RWPE1 (cell line): ENCODE measurements around the gene MRPL37.
"Not testable (repeated sequence)": the region's sequence is repeated elsewhere in the genome, so short reads cannot be mapped to it uniquely, and the experiment has no call there.

Experiments
- CTCF ChIA-PET: fragments of 350-600 bp; sonication (Branson Sonifier 250); formaldehyde crosslinking; extraction: SDS; loops from one replicate; lab custom pipeline; 2021; lab: Yijun Ruan, JAX
- POLR2A ChIA-PET: fragments of 400-600 bp; formaldehyde crosslinking; extraction: SDS; loops from one replicate; lab custom pipeline; 2020; ENCODE audit warnings: antibody characterized with exemption; ENCODE audit not compliant: low non-redundant PET; lab: Yijun Ruan, JAX
- DNase-seq: peaks from one replicate; pipeline ENCODE4 v3.0.0; 2012; ENCODE audit warnings: low spot score
- H3K27ac ChIP-seq: fragments of 450-650 bp; 2 replicates; pipeline ENCODE4 v1.5.1; 2017
- CTCF ChIP-seq: fragments of 450-650 bp; conservative IDR thresholded peaks from 2 replicates; pipeline ENCODE4 v1.5.1; 2017; ENCODE audit warnings: low read depth, mild to moderate bottlenecking

The MRPL37 gene

GRCh38 chr1:54191525-54191924 is 8.4 kb upstream of the MRPL37 start:
- CTCF ChIA-PET, result no interaction called here
- TF ChIP-seq CTCF, result no peak
- DNase-seq, result no peak
- H3K27ac ChIP-seq, result no peak overlapping the region
- POLR2A ChIA-PET, result no interaction called here

GRCh38 chr1:54193453-54193852 is 6.5 kb upstream of the MRPL37 start:
- no peak for TF ChIP-seq CTCF
- DNase-seq, result no peak
- H3K27ac ChIP-seq, result no peak overlapping the region
- CTCF ChIA-PET, result no interaction called here
- POLR2A ChIA-PET, result no interaction called here

GRCh38 chr1:54199151-54199764 is 709 bp upstream of the MRPL37 start:
- POLR2A ChIA-PET, result interaction anchor here (0.9 kb wide), 1 partner anchor 63 kb away, joined by 3 read pairs; no protein-coding TSS in a partner anchor
- peak; percentile 27 for DNase-seq
- TF ChIP-seq CTCF, result no peak
- H3K27ac ChIP-seq, result peak overlapping the region; percentile 68
- CTCF ChIA-PET, result interaction anchor here (0.5 to 1.2 kb wide), 3 partner anchors 12 to 30 kb away, joined by 3 to 7 read pairs (median 4); no protein-coding TSS in a partner anchor

GRCh38 chr1:54200519-54200997 is 591 bp downstream of the MRPL37 start:
- CTCF ChIA-PET, result interaction anchor here (0.7 to 1.2 kb wide), 2 partner anchors 13 to 76 kb away, joined by 3 to 7 read pairs; no protein-coding TSS in a partner anchor

GRCh38 chr1:54204199-54204598 is 4.2 kb downstream of the MRPL37 start:
- no peak overlapping the region for H3K27ac ChIP-seq
- TF ChIP-seq CTCF, result no peak
- no peak for DNase-seq
- POLR2A ChIA-PET, result no interaction called here
- CTCF ChIA-PET, result no interaction called here

More at GRCh38 chr1:54200519-54200997, 591 bp downstream of the MRPL37 start:
- peak overlapping the region; percentile 68 for H3K27ac ChIP-seq
- no peak for DNase-seq
- TF ChIP-seq CTCF, result no peak
- POLR2A ChIA-PET, result no interaction called here

- TF ChIP-seq CTCF, result no peak
- no peak for DNase-seq
- no peak overlapping the region for H3K27ac ChIP-seq
- CTCF ChIA-PET, result no interaction called here
- POLR2A ChIA-PET, result interaction anchor here (0.6 kb wide), 1 partner anchor 1296 kb away, joined by 3 read pairs; no protein-coding TSS in a partner anchor
Measured at GRCh38 chr1:54207287-54207686, 7.3 kb downstream of the MRPL37 start.

GRCh38 chr1:54207896-54208295 is 7.9 kb downstream of the MRPL37 start:
- DNase-seq, H3K27ac ChIP-seq, CTCF ChIA-PET: not testable (repeated sequence)
- POLR2A ChIA-PET, result interaction anchor here (0.6 kb wide), 1 partner anchor 1297 kb away, joined by 3 read pairs; no protein-coding TSS in a partner anchor
